Measurements from ENCODE around the gene MARCHF5. TPM values are rescaled to one million over a fixed set of nuclear protein-coding genes. Genes with fewer than 3 reads are reported as not detected.

MARCHF5 gene
- total and polyA plus RNA-seq, 2 of the 4 experiments (the other 2 are of a cell fraction) = 14.9 to 30.0 TPM

DNA sequence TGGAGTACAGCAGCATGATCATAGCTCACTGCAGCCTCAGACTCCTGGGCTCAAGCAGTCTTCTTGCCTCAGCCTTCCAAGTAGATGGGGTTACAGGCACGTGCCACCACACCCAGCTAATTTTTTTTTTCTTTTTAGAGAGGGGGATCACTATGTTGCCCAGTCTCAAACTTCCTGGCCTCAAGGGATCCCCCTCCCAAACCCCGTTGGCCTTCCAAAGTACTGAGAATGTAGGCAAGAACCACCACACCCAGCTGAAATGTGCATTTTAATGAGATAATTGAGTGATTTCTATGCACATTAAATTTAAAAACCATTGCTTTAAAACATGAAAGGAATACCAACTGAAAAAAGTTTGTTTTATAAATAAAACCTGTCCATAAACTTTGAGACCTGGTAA is 25.6 kb downstream of the MARCHF5 start:
- Histone ChIP-seq H2AK9ac (replicated peaks; ENCODE audit: low read depth, low read length, poor library complexity) (no peak overlapping the region), H3K27me3 (ENCODE audit: control insufficient read depth, insufficient read depth, low read length) (no peaks in the 10 kb centered on the region), H3K79me1 (ENCODE audit: low read depth in 1 of 2, low read length in 2 of 2) (peaks cover 10 to 24% of the 10 kb centered on the region in 2 experiments), H2BK5ac (ENCODE audit: low read depth, low read length, poor library complexity, severe bottlenecking) (no peak overlapping the region), H2BK15ac (ENCODE audit: low read depth, low read length) (no peak overlapping the region), H3K18ac (ENCODE audit: low read depth, low read length) (no peak overlapping the region), H3K27ac (ENCODE audit: insufficient read depth, low read length) (no peak overlapping the region), H2BK120ac (ENCODE audit: low read depth, low read length) (no peak overlapping the region), H3K36me3 (ENCODE audit: control insufficient read depth, insufficient read depth, low read length) (peaks cover 10% of the 10 kb centered on the region), H4K8ac (ENCODE audit: low read depth in 2 of 2, low read length in 2 of 2) (no peak overlapping the region), H2AFZ (replicated peaks; ENCODE audit: low read length, poor library complexity) (no peak overlapping the region), H2BK20ac (ENCODE audit: low read depth, low read length) (no peak overlapping the region), H3K56ac (ENCODE audit: extremely low read depth, insufficient read depth, low read length) (no peak overlapping the region), H4K5ac (ENCODE audit: low read depth, low read length) (no peak overlapping the region), H3K4me1 (ENCODE audit: control insufficient read depth, insufficient read depth, low read length) (no peaks in the 10 kb centered on the region), H3K4ac (ENCODE audit: low read depth, low read length) (no peak overlapping the region), H3K4me2 (ENCODE audit: low read depth, low read length) (no peak overlapping the region), H3K9me3 (ENCODE audit: control insufficient read depth, insufficient read depth, low read length) (no peaks in the 10 kb centered on the region), H2AK5ac (ENCODE audit: low read depth, low read length) (no peak overlapping the region), H3K9me1 (ENCODE audit: insufficient read depth, low read length) (no peaks in the 10 kb centered on the region), H3K4me3 (ENCODE audit: insufficient read depth, low read depth, low read length) (no peak overlapping the region), H3K23ac (ENCODE audit: low read depth, low read length) (no peak overlapping the region), H4K91ac (ENCODE audit: insufficient read depth, low read depth, low read length) (no peak overlapping the region), H3K9ac (ENCODE audit: low read depth, low read length) (no peak overlapping the region), H3K14ac (replicated peaks; ENCODE audit: low read depth, low read length) (no peak overlapping the region), H4K20me1 (ENCODE audit: insufficient read depth, low read length) (no peaks in the 10 kb centered on the region; the same call in none of the 2 replicates)
- ATAC-seq (ENCODE audit: low read depth) = no peak
- intact Hi-C loops (cut with micrococcal nuclease) = no loop called here
- BruUV-seq (replicated peaks) = no TSS peak
- no CpG with 5 or more reads among the region's 2 CpGs for WGBS, 2 experiments (ENCODE audit: extremely low coverage in 2 of 2, insufficient read length in 1 of 2)
- ChIA-PET POLR2A (ENCODE audit: unreplicated experiment) (no interaction called here), CTCF (no interaction called here)
- TF ChIP-seq BHLHE40 (IDR thresholded peaks at IDR 0.05; ENCODE audit: low read depth, low read length) = no peak
- TF ChIP-seq, protein P1, sequence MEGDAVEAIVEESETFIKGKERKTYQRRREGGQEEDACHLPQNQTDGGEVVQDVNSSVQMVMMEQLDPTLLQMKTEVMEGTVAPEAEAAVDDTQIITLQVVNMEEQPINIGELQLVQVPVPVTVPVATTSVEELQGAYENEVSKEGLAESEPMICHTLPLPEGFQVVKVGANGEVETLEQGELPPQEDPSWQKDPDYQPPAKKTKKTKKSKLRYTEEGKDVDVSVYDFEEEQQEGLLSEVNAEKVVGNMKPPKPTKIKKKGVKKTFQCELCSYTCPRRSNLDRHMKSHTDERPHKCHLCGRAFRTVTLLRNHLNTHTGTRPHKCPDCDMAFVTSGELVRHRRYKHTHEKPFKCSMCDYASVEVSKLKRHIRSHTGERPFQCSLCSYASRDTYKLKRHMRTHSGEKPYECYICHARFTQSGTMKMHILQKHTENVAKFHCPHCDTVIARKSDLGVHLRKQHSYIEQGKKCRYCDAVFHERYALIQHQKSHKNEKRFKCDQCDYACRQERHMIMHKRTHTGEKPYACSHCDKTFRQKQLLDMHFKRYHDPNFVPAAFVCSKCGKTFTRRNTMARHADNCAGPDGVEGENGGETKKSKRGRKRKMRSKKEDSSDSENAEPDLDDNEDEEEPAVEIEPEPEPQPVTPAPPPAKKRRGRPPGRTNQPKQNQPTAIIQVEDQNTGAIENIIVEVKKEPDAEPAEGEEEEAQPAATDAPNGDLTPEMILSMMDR (conservative IDR thresholded peaks at IDR 0.05; ENCODE audit: low read depth, low read length) = no peak
- no peak for TF ChIP-seq RCOR1 (IDR thresholded peaks at IDR 0.05; ENCODE audit: insufficient replicate concordance, low read length)
- TF ChIP-seq NFE2L2 (IDR thresholded peaks at IDR 0.05; ENCODE audit: low read depth, low read length) = no peak
- TF ChIP-seq RFX5 (IDR thresholded peaks at IDR 0.05; ENCODE audit: low read depth, low read length) = no peak
- TF ChIP-seq FOS (IDR thresholded peaks at IDR 0.05; ENCODE audit: low read depth, low read length) = no peak
- TF ChIP-seq POLR2A (IDR thresholded peaks at IDR 0.05; ENCODE audit: low read depth, low read length) = no peak
- TF ChIP-seq, protein P2, sequence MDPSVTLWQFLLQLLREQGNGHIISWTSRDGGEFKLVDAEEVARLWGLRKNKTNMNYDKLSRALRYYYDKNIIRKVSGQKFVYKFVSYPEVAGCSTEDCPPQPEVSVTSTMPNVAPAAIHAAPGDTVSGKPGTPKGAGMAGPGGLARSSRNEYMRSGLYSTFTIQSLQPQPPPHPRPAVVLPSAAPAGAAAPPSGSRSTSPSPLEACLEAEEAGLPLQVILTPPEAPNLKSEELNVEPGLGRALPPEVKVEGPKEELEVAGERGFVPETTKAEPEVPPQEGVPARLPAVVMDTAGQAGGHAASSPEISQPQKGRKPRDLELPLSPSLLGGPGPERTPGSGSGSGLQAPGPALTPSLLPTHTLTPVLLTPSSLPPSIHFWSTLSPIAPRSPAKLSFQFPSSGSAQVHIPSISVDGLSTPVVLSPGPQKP (IDR thresholded peaks at IDR 0.05; ENCODE audit: borderline replicate concordance, low read depth, low read length) = no peak
- no peak for TF ChIP-seq RAD21 (IDR thresholded peaks at IDR 0.05; ENCODE audit: low read length)
- TF ChIP-seq, protein P3, sequence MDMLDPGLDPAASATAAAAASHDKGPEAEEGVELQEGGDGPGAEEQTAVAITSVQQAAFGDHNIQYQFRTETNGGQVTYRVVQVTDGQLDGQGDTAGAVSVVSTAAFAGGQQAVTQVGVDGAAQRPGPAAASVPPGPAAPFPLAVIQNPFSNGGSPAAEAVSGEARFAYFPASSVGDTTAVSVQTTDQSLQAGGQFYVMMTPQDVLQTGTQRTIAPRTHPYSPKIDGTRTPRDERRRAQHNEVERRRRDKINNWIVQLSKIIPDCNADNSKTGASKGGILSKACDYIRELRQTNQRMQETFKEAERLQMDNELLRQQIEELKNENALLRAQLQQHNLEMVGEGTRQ (IDR thresholded peaks at IDR 0.05; ENCODE audit: low read depth, low read length) = no peak
- TF ChIP-seq CHD1 (IDR thresholded peaks at IDR 0.05; ENCODE audit: low read depth, low read length) = no peak
- TF ChIP-seq MAFK (IDR thresholded peaks at IDR 0.05; ENCODE audit: low read depth, low read length) = no peak
- no peak for TF ChIP-seq CEBPB (IDR thresholded peaks at IDR 0.05; ENCODE audit: low read depth, low read length)
- no peak for TF ChIP-seq MAZ (IDR thresholded peaks at IDR 0.05; ENCODE audit: borderline replicate concordance, low read depth, low read length)
- TF ChIP-seq SMC3 (IDR thresholded peaks at IDR 0.05; ENCODE audit: low read depth, low read length) = no peak
- TF ChIP-seq MXI1 (IDR thresholded peaks at IDR 0.05; ENCODE audit: borderline replicate concordance, low read depth, low read length) = no peak
- dilution Hi-C loops (cut with HindIII; ENCODE audit: low sequenced_read_pairs, unreplicated experiment) = no loop called here
- in situ Hi-C loops (cut with MboI; ENCODE audit: low sequenced_read_pairs) = no loop called here
- no peak for DNase-seq
